H4 (cell line): ENCODE results near the gene TLCD5. TPM values are rescaled to one million over a fixed set of nuclear protein-coding genes. Genes with fewer than 3 reads are reported as not detected.
A peak's percentile ranks its signal among the peaks of the same experiment; 100 is the strongest.

ENCODE experiments used
- DNase-seq: peaks from one replicate; pipeline ENCODE4 v3.0.0-alpha.2; 2015; ENCODE audit warnings: low spot score
- total RNA-seq: library from RNA; depleted of rRNA; stranded (reverse); fragments of >200 nt; shearing (Covaris generic); gene quantifications from 2 replicates; pipeline ENCODE4 v1.2.3, GENCODE V29; 2014; rRNA removed

The TLCD5 gene
- total RNA-seq, result 5.4 and 6.3 TPM in 2 replicates

- DNase-seq, result peak; percentile 59
These were observed at the start of gene TLCD5 for GRCh38 chr11:120324932-120325810. TLCD5 (plus strand) TSS chr11:120325299; CDS start chr11:120327442, 2,143 bp downstream.

- DNase-seq, result no peak
These were observed 45.6 kb upstream of the TLCD5 start for GRCh38 chr11:120279502-120279901.

GRCh38 chr11:120280600-120281051 is 44.5 kb upstream of the TLCD5 start:
- no peak for DNase-seq

- no peak for DNase-seq
These were observed 43.8 kb upstream of the TLCD5 start for GRCh38 chr11:120281143-120281795.

GRCh38 chr11:120283124-120283523 is 42.0 kb upstream of the TLCD5 start:
- no peak for DNase-seq

- DNase-seq, result no peak
These were observed 40.8 kb upstream of the TLCD5 start for GRCh38 chr11:120284272-120284671.

- no peak for DNase-seq
These were observed 39.8 kb upstream of the TLCD5 start for GRCh38 chr11:120285256-120285655.

- DNase-seq, result no peak
These were observed 37.1 kb upstream of the TLCD5 start for GRCh38 chr11:120288021-120288420.

- DNase-seq, result no peak
These were observed 35.7 kb upstream of the TLCD5 start for GRCh38 chr11:120289426-120289825.

GRCh38 chr11:120290956-120291355 is 34.1 kb upstream of the TLCD5 start:
- DNase-seq, result no peak

GRCh38 chr11:120293038-120293800 is 31.9 kb upstream of the TLCD5 start:
- no peak for DNase-seq

- DNase-seq, result no peak
These were observed 31.0 kb upstream of the TLCD5 start for GRCh38 chr11:120294096-120294495.

GRCh38 chr11:120295099-120295498 is 30.0 kb upstream of the TLCD5 start:
- no peak for DNase-seq

- DNase-seq, result no peak
These were observed 28.5 kb upstream of the TLCD5 start for GRCh38 chr11:120296554-120296953.

- no peak for DNase-seq
These were observed 26.6 kb upstream of the TLCD5 start for GRCh38 chr11:120298461-120298860.

- DNase-seq, result no peak
These were observed 22.9 kb upstream of the TLCD5 start for GRCh38 chr11:120302001-120302805.

- peak; percentile 78 for DNase-seq
These were observed 22.0 kb upstream of the TLCD5 start for GRCh38 chr11:120303004-120303637.

GRCh38 chr11:120304526-120304925 is 20.6 kb upstream of the TLCD5 start:
- DNase-seq, result peak; percentile 46

GRCh38 chr11:120305286-120305685 is 19.8 kb upstream of the TLCD5 start:
- no peak for DNase-seq

GRCh38 chr11:120306519-120307242 is 18.4 kb upstream of the TLCD5 start:
- peak; percentile 82 for DNase-seq
